GM12878 (cell line): ENCODE measurements around the gene PYGO2. TPM values are rescaled to one million over a fixed set of nuclear protein-coding genes. Genes with fewer than 3 reads are reported as not detected.
A peak's percentile ranks its signal among the peaks of the same experiment; 100 is the strongest.

Experiments used
- ATAC-seq: fragments of 200-7000 bp; cut with Tn5 transposase; 3 replicates; pipeline ENCODE4 v1.9.1; 2020; ENCODE audit warnings: mild to moderate bottlenecking, moderate library complexity
- BruUV-seq: library from RNA; stranded (reverse); fragments of 400-500 nt; replicated peaks from 2 replicates; lab custom pipeline; 2021; lab: Mats Ljungman, UMichigan
- CTCF ChIA-PET: fragments of 300-600 bp; sonication (Branson Sonifier 250); formaldehyde crosslinking; extraction: SDS; loops from one replicate; lab custom pipeline; 2021; ENCODE audit warnings: inconsistent platforms; lab: Yijun Ruan, JAX
- POLR2A ChIA-PET: fragments of 350-600 bp; formaldehyde crosslinking; extraction: SDS; loops from one replicate; lab custom pipeline; 2021; ENCODE audit warnings: inconsistent platforms; lab: Charles Lee
- RAD21 ChIA-PET: fragments of 300-600 bp; sonication (Branson Sonifier 250); formaldehyde crosslinking; loops from one replicate; lab custom pipeline; 2023; ENCODE audit warnings: antibody characterized with exemption; ENCODE audit not compliant: unreplicated experiment; lab: Charles Lee
- SMC1A ChIA-PET: fragments of 300-600 bp; sonication (Branson Sonifier 250); formaldehyde crosslinking; loops from one replicate; lab custom pipeline; 2023; ENCODE audit not compliant: unreplicated experiment, uncharacterized antibody; lab: Charles Lee
- DNase-seq: peaks from one replicate; pipeline ENCODE4 v3.0.0-alpha.2; 2011; ENCODE audit warnings: low read depth, low spot score
- FAIRE-seq: peaks from 3 replicates; lab custom pipeline; 2011; peaks lifted over from hg19 to GRCh38; lab: Jason Lieb, UNC
- H2AFZ ChIP-seq: 2 replicates; pipeline ENCODE4 v1.6.0; 2011; ENCODE audit warnings: low read depth, low read length, control low read depth; ENCODE audit not compliant: control insufficient read depth
- H3K27ac ChIP-seq: 2 replicates; pipeline ENCODE4 v1.5.1; 2011; ENCODE audit warnings: control low read depth; ENCODE audit not compliant: control insufficient read depth, insufficient read depth
- H3K27me3 ChIP-seq, 2 experiments: replicated peaks in 1 of 2; 2 replicates each; pipeline versions ENCODE4 v1.6.0 to v1.6.1; 2011; ENCODE audit warnings: low read length in 1 of 2; ENCODE audit not compliant: control insufficient read depth in 2 of 2, insufficient read depth in 2 of 2
- H3K36me3 ChIP-seq, 2 experiments: 2 replicates each; pipeline ENCODE4 v1.5.1; 2011; ENCODE audit warnings: low read length in 1 of 2; ENCODE audit not compliant: control insufficient read depth in 2 of 2, insufficient read depth in 2 of 2
- H3K4me1 ChIP-seq: 2 replicates; pipeline ENCODE4 v1.6.1; 2011; ENCODE audit warnings: mild to moderate bottlenecking, low read length, moderate library complexity, mixed read lengths; ENCODE audit not compliant: control insufficient read depth, insufficient read depth
- H3K4me2 ChIP-seq: 2 replicates; pipeline ENCODE4 v1.6.0; 2011; ENCODE audit warnings: control low read depth; ENCODE audit not compliant: control insufficient read depth, insufficient read depth
- H3K4me3 ChIP-seq: fragments of 200-600 bp; sonication (generic); 2 replicates; pipeline ENCODE4 v1.5.1; 2016
- H3K79me2 ChIP-seq: 2 replicates; pipeline ENCODE4 v1.6.0; 2011; ENCODE audit warnings: low read length; ENCODE audit not compliant: control insufficient read depth, insufficient read depth
- H3K9ac ChIP-seq: 2 replicates; pipeline ENCODE4 v1.8.0; 2011; ENCODE audit warnings: low read length, control low read depth, mixed read lengths; ENCODE audit not compliant: control insufficient read depth, insufficient read depth
- H3K9me3 ChIP-seq: replicated peaks from 3 replicates; pipeline ENCODE4 v1.5.1; 2011; ENCODE audit warnings: mild to moderate bottlenecking, low read length; ENCODE audit not compliant: control insufficient read depth, insufficient read depth
- H4K20me1 ChIP-seq: 2 replicates; pipeline ENCODE4 v1.6.0; 2011; ENCODE audit not compliant: control insufficient read depth, insufficient read depth
- KLF5 ChIP-seq: fragments of 450-650 bp; IDR thresholded peaks from 2 replicates; pipeline ENCODE4 v1.6.1; 2014; ENCODE audit warnings: mild to moderate bottlenecking; ENCODE audit not compliant: partially characterized antibody
- NFYA ChIP-seq: IDR thresholded peaks from 2 replicates; pipeline ENCODE4 v1.6.1; 2011; ENCODE audit warnings: low read depth, mild to moderate bottlenecking, low read length, improper control_type of control experiment, borderline replicate concordance
- POLR2AphosphoS5 ChIP-seq: IDR thresholded peaks from 2 replicates; pipeline ENCODE4 v1.6.1; 2011; ENCODE audit warnings: mild to moderate bottlenecking, low read length, inconsistent platforms
- SPI1 ChIP-seq: IDR thresholded peaks from 2 replicates; pipeline ENCODE4 v1.6.1; 2011; ENCODE audit warnings: low read depth, mild to moderate bottlenecking, low read length, moderate library complexity, borderline replicate concordance; ENCODE audit not compliant: insufficient read depth
- TCF12 ChIP-seq: IDR thresholded peaks from 2 replicates; pipeline ENCODE4 v1.6.1; 2011; ENCODE audit warnings: low read depth, mild to moderate bottlenecking, low read length
- YY1 ChIP-seq: IDR thresholded peaks from 2 replicates; pipeline ENCODE4 v1.6.1; 2011; ENCODE audit warnings: low read depth, mild to moderate bottlenecking, low read length
- WGBS: methylation state at CpG from one replicate; pipeline ENCODE4 v1.1.6; 2016; ENCODE audit warnings: low lambda C conversion rate; ENCODE audit not compliant: insufficient replicate concordance, insufficient coverage; ENCODE audit errors: missing lambda C conversion rate; 5-methylcytosine and 5-hydroxymethylcytosine counted together
- in situ Hi-C: fragments of 300-500 bp; cut with MboI; formaldehyde crosslinking; loops from 9 replicates; pipeline ENCODE4 v1.14.3; 2018; ENCODE audit warnings: mixed read lengths
- intact Hi-C: fragments of 100-400 bp; cut with micrococcal nuclease; formaldehyde crosslinking; loops from one replicate; pipeline ENCODE4 v1.14.2; 2022; ENCODE audit not compliant: unreplicated experiment
- polyA plus RNA-seq, 11 experiments: library from polyadenylated mRNA; depleted of rRNA in 4 of 11; unstranded in 6 of 11; stranded (reverse) in 5 of 11; fragments of >200 nt; fragmentation: Nextera tagmentation in 4 of 11; fragmentation: Illumina TruSeq in 1 of 11; extraction: Ambion mirVana in 4 of 11; extraction: Trizol in 1 of 11; gene quantifications; 1 replicate in 1 of 11; 2 replicates in 10 of 11; pipeline versions ENCODE4 v1.2.1 to v1.2.3, GENCODE V29; 2011 to 2016; ENCODE audit warnings: inconsistent platforms in 2 of 11, missing spikeins in 2 of 11, low read depth in 1 of 11
- total RNA-seq, 4 experiments: library from RNA; depleted of rRNA in 3 of 4; stranded (reverse); fragments of >200 nt in 3 of 4; fragmentation: Illumina TruSeq in 1 of 4; extraction: Trizol in 1 of 4; gene quantifications; 2 replicates each; pipeline versions ENCODE4 v1.2.1 to v1.2.3, GENCODE V29; 2013 to 2021
- TF ChIP-seq, protein P1 (sequence below): fragments of 450-650 bp; IDR thresholded peaks from 2 replicates; pipeline ENCODE4 v1.6.1; 2018; ENCODE audit warnings: borderline replicate concordance, mild to moderate bottlenecking; ENCODE audit not compliant: partially characterized antibody

PYGO2 gene
- total and polyA plus RNA-seq, 10 of the 15 experiments (the other 5 are each of a cell fraction or from before 2014, with no cell fraction given): 8.1 to 33.8 (median 23.5) TPM

- Histone ChIP-seq H3K9ac (peak overlapping the region; percentile 30; the same call in 1 of the 2 replicates), H3K4me1 (peaks cover 33% of the 10 kb centered on the region), H3K4me3 (peak overlapping the region; percentile 81; the same call in 1 of the 2 replicates), H3K36me3 (peaks cover 3 to 5% of the 10 kb centered on the region in 2 experiments; a peak in 2 of 4 replicates), H2AFZ (peak overlapping the region; percentile 57), H3K4me2 (peak overlapping the region; percentile 93), H3K27me3 (no peaks in the 10 kb centered on the region), H4K20me1 (no peaks in the 10 kb centered on the region), H3K27ac (peak overlapping the region; percentile 72; the same call in 1 of the 2 replicates), H3K9me3 (no peaks in the 10 kb centered on the region), H3K79me2 (peaks cover 25% of the 10 kb centered on the region)
- DNase-seq: no peak
- POLR2A ChIA-PET: interaction anchor here (1.0 to 12.3 kb wide), 7 partner anchors 16 to 82 kb away, joined by 4 to 140 read pairs (median 10); partner anchors contain the start of genes CKS1B, FLAD1, PMVK and SHC1
- CTCF ChIA-PET: interaction anchor here (0.8 to 2.8 kb wide), 11 partner anchors 9 to 397 kb away, joined by 3 to 17 read pairs (median 4); partner anchors contain the start of genes ADAM15, FLAD1, LENEP and SHC1
- no peak for TF ChIP-seq KLF5
- TF ChIP-seq, protein P1, sequence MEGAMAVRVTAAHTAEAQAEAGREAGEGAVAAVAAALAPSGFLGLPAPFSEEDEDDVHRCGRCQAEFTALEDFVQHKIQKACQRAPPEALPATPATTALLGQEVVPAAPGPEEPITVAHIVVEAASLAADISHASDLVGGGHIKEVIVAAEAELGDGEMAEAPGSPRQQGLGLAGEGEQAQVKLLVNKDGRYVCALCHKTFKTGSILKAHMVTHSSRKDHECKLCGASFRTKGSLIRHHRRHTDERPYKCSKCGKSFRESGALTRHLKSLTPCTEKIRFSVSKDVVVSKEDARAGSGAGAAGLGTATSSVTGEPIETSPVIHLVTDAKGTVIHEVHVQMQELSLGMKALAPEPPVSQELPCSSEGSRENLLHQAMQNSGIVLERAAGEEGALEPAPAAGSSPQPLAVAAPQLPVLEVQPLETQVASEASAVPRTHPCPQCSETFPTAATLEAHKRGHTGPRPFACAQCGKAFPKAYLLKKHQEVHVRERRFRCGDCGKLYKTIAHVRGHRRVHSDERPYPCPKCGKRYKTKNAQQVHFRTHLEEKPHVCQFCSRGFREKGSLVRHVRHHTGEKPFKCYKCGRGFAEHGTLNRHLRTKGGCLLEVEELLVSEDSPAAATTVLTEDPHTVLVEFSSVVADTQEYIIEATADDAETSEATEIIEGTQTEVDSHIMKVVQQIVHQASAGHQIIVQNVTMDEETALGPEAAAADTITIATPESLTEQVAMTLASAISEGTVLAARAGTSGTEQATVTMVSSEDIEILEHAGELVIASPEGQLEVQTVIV: no peak
- TF ChIP-seq YY1: no peak
- no peak for TF ChIP-seq TCF12
- TF ChIP-seq POLR2AphosphoS5: no peak
- no peak for TF ChIP-seq NFYA
- no peak for TF ChIP-seq SPI1
- BruUV-seq: TSS peak; percentile 72
- RAD21 ChIA-PET: interaction anchor here (1.0 to 2.6 kb wide), 9 partner anchors 17 to 165 kb away, joined by 3 to 10 read pairs (median 6); partner anchors contain the start of genes ADAM15, FLAD1 and PMVK
- no peak for FAIRE-seq
- SMC1A ChIA-PET: interaction anchor here (0.7 to 2.5 kb wide), 11 partner anchors 14 to 397 kb away, joined by 3 to 21 read pairs (median 5); partner anchors contain the start of genes FLAD1, PMVK and SHC1
- intact Hi-C loops: no loop called here
- whole genome bisulfite sequencing: 51% methylated on average over 6 of the region's 6 CpGs
- no peak for ATAC-seq
- in situ Hi-C loops: no loop called here
These were observed 5.0 kb downstream of the PYGO2 start for GRCh38 chr1:154956544-154956941.
